SH-SY5Y (cell line): ENCODE data around the gene PRXL2A.

Experiments used
- GATA2 ChIP-seq: IDR thresholded peaks from 2 replicates; pipeline ENCODE4 v1.6.1; 2011; ENCODE audit warnings: mild to moderate bottlenecking, low read depth, low read length
- GATA3 ChIP-seq: IDR thresholded peaks from 2 replicates; pipeline ENCODE4 v1.6.1; 2011; ENCODE audit warnings: low read depth, mild to moderate bottlenecking, low read length, moderate library complexity

The PRXL2A gene

GRCh38 chr10:80448209-80448942 is 40.0 kb downstream of the PRXL2A start:
- TF ChIP-seq GATA2 = no peak
- no peak for TF ChIP-seq GATA3

GRCh38 chr10:80449520-80449919 is 41.2 kb downstream of the PRXL2A start:
- TF ChIP-seq GATA2 = no peak
- TF ChIP-seq GATA3 = no peak

GRCh38 chr10:80451132-80451531 is 42.8 kb downstream of the PRXL2A start:
- TF ChIP-seq GATA2 = no peak
- TF ChIP-seq GATA3 = no peak

GRCh38 chr10:80452069-80452468 is 43.7 kb downstream of the PRXL2A start:
- TF ChIP-seq GATA2 = no peak
- no peak for TF ChIP-seq GATA3

GRCh38 chr10:80452640-80453039 is 44.3 kb downstream of the PRXL2A start:
- TF ChIP-seq GATA3 (no peak), GATA2 (no peak)

GRCh38 chr10:80453056-80453841 is 44.9 kb downstream of the PRXL2A start:
- no peak for TF ChIP-seq GATA3
- no peak for TF ChIP-seq GATA2

- TF ChIP-seq GATA2 = peak; percentile 31; the same call in 1 of the 2 replicates
- no peak for TF ChIP-seq GATA3
These were observed 45.6 kb downstream of the PRXL2A start, which contains the start of gene TSPAN14 for GRCh38 chr10:80453842-80454512. Gene TSPAN14, plus strand, starts transcription at chr10:80454310. Its CDS starts 34,924 bp downstream, at chr10:80489234.

GRCh38 chr10:80454513-80455460 is 46.4 kb downstream of the PRXL2A start:
- TF ChIP-seq GATA2 (no peak), GATA3 (no peak)

- TF ChIP-seq GATA2 (no peak), GATA3 (no peak)
These were observed 47.4 kb downstream of the PRXL2A start for GRCh38 chr10:80455461-80456349.

GRCh38 chr10:80457554-80458262 is 49.4 kb downstream of the PRXL2A start:
- no peak for TF ChIP-seq GATA3

- TF ChIP-seq GATA3 (no peak), GATA2 (no peak)
These were observed 49.9 kb downstream of the PRXL2A start for GRCh38 chr10:80458263-80458625.

- TF ChIP-seq GATA2 (no peak), GATA3 (no peak)
These were observed 50.3 kb downstream of the PRXL2A start for GRCh38 chr10:80458638-80459037.
